Memory B cell (primary cell): ENCODE data around the gene CCL22.
"Not testable (repeated sequence)": the region's sequence is repeated elsewhere in the genome, so short reads cannot be mapped to it uniquely, and the experiment has no call there.

Source experiments
- ATAC-seq: fragments of 150-1000 bp; cut with Tn5 transposase; 2 replicates; pipeline ENCODE4 v1.10.0; 2021; ENCODE audit warnings: low read depth, mild to moderate bottlenecking, moderate library complexity
- DNase-seq, 2 donors: peaks; one replicate each; pipeline ENCODE4 v3.0.0; 2022; ENCODE audit warnings: low spot score in 2 of 2
- H3K27ac Mint-ChIP-seq: one replicate; pipeline ENCODE4 v1.8.0; 2022; ENCODE audit warnings: mild to moderate bottlenecking, moderate library complexity, mixed read lengths
- H3K27me3 Mint-ChIP-seq: one replicate; pipeline ENCODE4 v1.8.0; 2022; ENCODE audit warnings: mixed read lengths
- H3K36me3 Mint-ChIP-seq: one replicate; pipeline ENCODE4 v1.8.0; 2022; ENCODE audit warnings: mild to moderate bottlenecking, mixed read lengths
- H3K4me1 Mint-ChIP-seq: one replicate; pipeline ENCODE4 v1.8.0; 2022; ENCODE audit warnings: mixed read lengths
- H3K4me3 Mint-ChIP-seq: one replicate; pipeline ENCODE4 v1.8.0; 2022; ENCODE audit warnings: mild to moderate bottlenecking, moderate library complexity, mixed read lengths
- H3K9me3 Mint-ChIP-seq: one replicate; pipeline ENCODE4 v1.8.0; 2022; ENCODE audit warnings: mixed read lengths

Gene CCL22

DNA sequence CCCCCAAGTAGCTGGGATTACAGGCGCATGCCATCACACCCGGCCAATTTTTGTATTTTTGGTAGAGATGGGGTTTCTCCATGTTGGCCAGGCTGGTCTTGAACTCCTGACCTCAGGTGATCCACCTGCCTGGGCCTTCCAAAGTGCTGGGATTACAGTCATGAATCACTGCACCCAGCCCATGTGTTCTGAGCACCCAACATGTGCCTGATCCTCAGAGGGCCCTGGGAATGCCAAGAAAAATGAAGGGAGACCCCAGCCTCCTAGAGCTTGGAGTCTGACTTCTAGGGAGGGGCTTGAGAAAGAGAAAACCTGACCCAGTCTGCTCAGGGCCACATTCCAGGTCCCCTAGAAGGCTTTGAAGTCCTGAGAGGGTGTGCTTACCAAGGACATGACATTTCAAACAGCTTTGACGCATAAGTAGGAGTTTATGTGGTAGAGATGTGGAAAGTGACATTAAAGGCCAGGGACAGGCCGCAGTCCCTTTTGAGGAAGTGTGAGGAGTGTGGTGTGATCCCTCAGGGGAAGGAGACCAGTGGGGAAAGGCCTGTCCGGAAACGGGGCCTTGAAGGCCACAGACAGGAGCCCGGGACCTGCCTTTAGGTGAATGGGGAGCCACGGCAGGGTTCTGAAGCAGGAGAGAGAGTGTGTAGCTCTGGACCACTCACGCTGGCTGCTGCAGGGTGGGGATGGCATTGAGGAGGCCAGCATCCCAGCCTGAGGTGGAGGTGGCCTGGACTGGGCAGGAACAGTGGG lies 1.1 kb upstream of the CCL22 start:
- no peaks in the 10 kb centered on the region for H3K9me3 Mint-ChIP-seq
- no peaks in the 10 kb centered on the region for H3K36me3 Mint-ChIP-seq
- no peak for DNase-seq
- H3K27me3 Mint-ChIP-seq: no peaks in the 10 kb centered on the region
- peaks cover 18% of the 10 kb centered on the region for H3K4me1 Mint-ChIP-seq
- ATAC-seq: peak; percentile 38
- peak overlapping the region; percentile 54 for H3K27ac Mint-ChIP-seq
- peak overlapping the region; percentile 6 for H3K4me3 Mint-ChIP-seq

DNA sequence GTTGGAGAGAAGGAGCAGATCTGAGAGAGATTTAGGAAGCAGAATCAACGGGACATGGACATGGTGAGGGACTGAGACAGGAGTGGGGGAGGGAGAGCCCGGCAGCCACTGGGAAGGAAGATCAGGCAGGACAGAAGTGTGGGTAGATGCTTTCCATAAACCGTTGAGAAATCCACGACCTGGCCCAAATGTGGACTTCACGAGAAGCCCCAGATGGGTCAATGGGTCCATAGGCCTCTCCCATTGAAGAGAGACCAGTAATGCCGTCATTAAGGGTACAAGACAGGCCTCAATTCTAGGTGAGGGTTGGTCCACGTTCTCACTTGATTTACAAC lies 530 bp upstream of the CCL22 start:
- Mint-ChIP-seq H3K4me3 (peak overlapping the region; percentile 6), H3K9me3 (no peaks in the 10 kb centered on the region), H3K4me1 (peaks cover 18% of the 10 kb centered on the region), H3K27me3 (no peaks in the 10 kb centered on the region), H3K36me3 (no peaks in the 10 kb centered on the region), H3K27ac (peak overlapping the region; percentile 54)
- no peak for DNase-seq
- ATAC-seq: no peak

DNA sequence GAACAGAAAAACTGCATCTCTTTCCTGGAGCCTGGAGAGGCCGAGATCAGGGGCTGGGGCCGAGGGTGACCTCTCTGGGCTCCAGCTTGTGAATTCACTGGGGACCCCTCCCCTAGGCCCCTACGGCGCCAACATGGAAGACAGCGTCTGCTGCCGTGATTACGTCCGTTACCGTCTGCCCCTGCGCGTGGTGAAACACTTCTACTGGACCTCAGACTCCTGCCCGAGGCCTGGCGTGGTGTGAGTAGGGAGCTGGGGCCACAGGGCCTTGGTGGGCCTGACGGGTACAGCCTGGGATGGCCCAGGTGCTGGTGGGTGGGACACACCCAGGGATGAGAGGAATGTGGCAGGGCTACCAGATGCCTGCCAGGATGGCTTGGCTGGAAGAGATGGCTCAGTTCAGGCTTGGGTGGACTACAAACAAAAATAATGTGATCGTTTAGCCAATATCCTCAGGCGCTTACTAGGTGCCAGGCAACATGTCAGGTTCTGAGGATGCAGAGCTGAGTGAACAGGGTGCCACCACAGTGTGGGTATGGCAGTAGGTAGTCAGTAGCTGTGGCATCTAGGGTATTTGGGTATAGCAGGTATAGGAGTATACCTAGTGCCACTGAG lies 1.8 kb downstream of the CCL22 start:
- no peak overlapping the region for H3K27ac Mint-ChIP-seq
- ATAC-seq: no peak
- H3K27me3 Mint-ChIP-seq: no peaks in the 10 kb centered on the region
- H3K4me3 Mint-ChIP-seq: no peak overlapping the region
- peaks cover 16% of the 10 kb centered on the region for H3K4me1 Mint-ChIP-seq
- H3K36me3 Mint-ChIP-seq: no peaks in the 10 kb centered on the region
- H3K9me3 Mint-ChIP-seq: no peaks in the 10 kb centered on the region
- DNase-seq: no peak

DNA sequence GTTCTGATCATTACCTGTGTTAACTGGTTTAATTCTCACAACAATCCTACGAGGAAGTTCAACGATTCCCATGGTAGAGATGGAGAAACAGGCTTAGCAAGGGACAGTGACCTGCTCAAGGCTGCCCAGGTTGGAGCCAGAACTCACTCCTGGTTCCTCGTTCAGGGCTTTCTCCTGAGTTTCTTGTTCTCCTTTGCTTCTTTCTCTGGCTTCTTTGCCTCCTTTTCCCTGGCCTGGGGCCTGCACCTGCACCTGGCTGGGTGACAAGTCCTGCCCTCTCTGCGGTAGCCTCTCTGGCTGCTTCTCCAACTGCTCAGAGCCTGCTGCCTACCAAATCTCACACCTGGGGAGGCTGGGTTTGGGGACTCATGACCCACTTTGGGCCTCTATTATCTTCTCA lies 2.8 kb downstream of the CCL22 start:
- Mint-ChIP-seq H3K4me1 (peaks cover 16% of the 10 kb centered on the region), H3K27ac (no peak overlapping the region)

DNA sequence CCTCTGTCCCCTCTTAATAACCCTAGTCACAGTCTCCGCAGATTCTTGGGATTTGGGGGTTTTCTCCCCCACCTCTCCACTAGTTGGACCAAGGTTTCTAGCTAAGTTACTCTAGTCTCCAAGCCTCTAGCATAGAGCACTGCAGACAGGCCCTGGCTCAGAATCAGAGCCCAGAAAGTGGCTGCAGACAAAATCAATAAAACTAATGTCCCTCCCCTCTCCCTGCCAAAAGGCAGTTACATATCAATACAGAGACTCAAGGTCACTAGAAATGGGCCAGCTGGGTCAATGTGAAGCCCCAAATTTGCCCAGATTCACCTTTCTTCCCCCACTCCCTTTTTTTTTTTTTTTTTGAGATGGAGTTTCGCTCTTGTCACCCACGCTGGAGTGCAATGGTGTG lies 5.6 kb downstream of the CCL22 start:
- Mint-ChIP-seq H3K27me3 (peaks cover 5% of the 10 kb centered on the region), H3K27ac (no peak overlapping the region), H3K4me1 (peaks cover 8% of the 10 kb centered on the region), H3K4me3 (no peak overlapping the region), H3K9me3 (no peaks in the 10 kb centered on the region), H3K36me3 (no peaks in the 10 kb centered on the region)
- ATAC-seq (no peak), DNase-seq (no peak)

More for the DNA sequence above, 2.8 kb downstream of the CCL22 start:
- no peaks in the 10 kb centered on the region for H3K36me3 Mint-ChIP-seq
- ATAC-seq: no peak
- no peak for DNase-seq
- H3K9me3 Mint-ChIP-seq: no peaks in the 10 kb centered on the region
- H3K27me3 Mint-ChIP-seq: no peaks in the 10 kb centered on the region
- no peak overlapping the region for H3K4me3 Mint-ChIP-seq

DNA sequence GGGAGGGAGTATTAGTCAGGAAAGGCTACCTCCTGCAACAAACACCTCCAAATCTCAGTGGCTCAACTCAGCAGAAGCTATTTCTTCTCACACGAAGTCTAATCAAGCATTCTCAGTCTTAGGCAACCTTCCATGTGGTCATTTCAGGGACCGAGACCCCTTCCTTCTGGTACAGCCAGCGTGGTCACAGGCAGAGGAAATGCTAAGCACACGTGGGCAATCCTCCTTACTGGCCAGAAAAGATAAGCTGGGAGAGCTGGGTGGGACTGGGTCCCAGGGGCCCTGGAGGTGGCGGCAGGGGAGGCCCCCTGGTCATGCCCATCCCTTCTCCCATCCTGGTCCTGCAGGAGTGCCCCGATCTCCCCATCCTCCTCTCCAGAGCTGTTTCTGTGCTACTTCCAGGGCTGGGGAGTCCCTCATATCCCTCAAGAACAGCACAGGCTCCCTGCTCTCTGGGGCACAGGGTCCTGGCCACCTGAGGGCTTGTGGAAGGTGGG lies 8.0 kb downstream of the CCL22 start:
- no peaks in the 10 kb centered on the region for H3K9me3 Mint-ChIP-seq
- DNase-seq (no peak), ATAC-seq (no peak)
- peaks cover 5% of the 10 kb centered on the region for H3K4me1 Mint-ChIP-seq
- peaks cover 5% of the 10 kb centered on the region for H3K27me3 Mint-ChIP-seq
- no peak overlapping the region for H3K4me3 Mint-ChIP-seq
- H3K36me3 Mint-ChIP-seq: no peaks in the 10 kb centered on the region
- no peak overlapping the region for H3K27ac Mint-ChIP-seq

DNA sequence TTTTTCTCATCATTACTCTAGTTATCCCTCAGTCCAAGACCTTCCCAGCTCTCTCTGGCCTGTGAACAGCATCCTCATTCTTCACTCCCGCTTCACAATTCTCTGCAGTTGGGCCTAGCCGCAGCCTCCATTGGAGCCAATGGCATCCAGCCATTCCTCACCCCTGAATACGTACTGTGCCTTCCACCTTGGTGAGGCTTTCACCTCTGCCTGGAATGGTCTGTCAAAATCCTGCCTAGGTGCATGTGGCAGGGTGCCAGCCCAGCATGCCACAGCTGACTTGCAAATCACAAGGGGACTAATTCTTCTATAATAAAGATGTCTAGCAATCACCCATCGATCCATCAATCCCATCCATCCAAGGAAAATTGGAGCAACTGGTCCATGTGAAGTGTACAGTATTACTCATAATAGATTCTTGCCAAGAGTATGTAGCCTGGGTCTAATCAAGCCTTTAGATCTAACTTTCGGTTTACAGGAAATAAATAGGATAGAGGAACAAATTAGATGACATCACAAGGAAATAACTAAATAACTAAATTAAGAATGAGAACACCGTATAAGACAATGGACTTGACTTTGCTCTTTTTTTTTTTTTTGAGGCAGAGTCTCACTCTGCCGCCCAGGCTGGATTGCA lies 8.7 kb downstream of the CCL22 start:
- DNase-seq: no peak
- H3K27ac Mint-ChIP-seq: no peak overlapping the region

DNA sequence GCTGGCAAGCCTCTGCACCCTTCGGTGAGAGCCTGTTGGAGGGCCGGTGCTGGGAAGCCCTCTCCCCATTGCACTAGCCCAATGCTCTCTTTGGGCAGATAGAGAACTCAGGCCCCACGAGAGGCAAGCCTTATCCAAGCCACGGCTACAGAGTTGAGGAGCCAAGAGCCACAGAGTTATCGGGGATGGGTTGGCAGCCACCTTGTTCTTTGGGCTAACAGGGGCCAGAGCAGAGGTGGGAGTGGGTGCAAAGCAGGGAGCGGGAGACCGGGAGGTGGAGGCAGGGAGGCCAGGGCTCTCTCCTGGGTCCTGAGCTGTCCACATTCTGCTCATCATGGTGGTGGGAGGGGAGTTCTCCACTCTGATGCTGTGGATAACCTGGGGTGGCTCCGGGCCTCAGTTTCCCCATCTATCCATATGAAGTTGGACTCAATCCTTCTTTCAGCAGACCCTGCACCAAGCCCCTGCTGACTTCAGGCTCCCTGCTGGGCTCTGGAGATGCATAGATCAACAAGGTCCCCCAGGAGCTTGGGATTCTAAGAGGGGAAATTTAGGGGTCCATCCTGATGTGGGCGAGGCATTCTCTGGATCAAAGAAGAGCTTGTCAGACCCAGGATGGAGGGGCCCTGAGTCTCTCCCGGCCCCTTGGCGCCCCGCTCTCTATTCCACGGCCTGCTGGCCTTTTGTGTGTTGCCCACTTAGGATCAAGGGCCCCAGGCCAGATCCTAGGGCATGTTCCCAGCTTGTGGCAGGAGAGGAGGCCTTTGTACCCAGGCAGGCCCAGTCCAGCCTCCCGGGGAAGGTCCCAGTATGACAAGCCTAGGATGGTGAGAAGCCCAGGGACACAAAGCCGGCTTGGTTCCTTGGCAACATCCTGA lies 13.2 kb downstream of the CCL22 start:
- ATAC-seq: no peak
- Mint-ChIP-seq H3K27ac (no peak overlapping the region), H3K9me3 (no peaks in the 10 kb centered on the region), H3K27me3 (peaks cover 5% of the 10 kb centered on the region), H3K4me1 (peaks cover 10% of the 10 kb centered on the region), H3K4me3 (no peak overlapping the region), H3K36me3 (no peaks in the 10 kb centered on the region)
- DNase-seq: no peak

More for the DNA sequence above, 8.7 kb downstream of the CCL22 start:
- H3K4me1 Mint-ChIP-seq: peaks cover 5% of the 10 kb centered on the region
- no peaks in the 10 kb centered on the region for H3K36me3 Mint-ChIP-seq
- no peak overlapping the region for H3K4me3 Mint-ChIP-seq
- peaks cover 5% of the 10 kb centered on the region for H3K27me3 Mint-ChIP-seq
- no peaks in the 10 kb centered on the region for H3K9me3 Mint-ChIP-seq
- ATAC-seq: no peak

DNA sequence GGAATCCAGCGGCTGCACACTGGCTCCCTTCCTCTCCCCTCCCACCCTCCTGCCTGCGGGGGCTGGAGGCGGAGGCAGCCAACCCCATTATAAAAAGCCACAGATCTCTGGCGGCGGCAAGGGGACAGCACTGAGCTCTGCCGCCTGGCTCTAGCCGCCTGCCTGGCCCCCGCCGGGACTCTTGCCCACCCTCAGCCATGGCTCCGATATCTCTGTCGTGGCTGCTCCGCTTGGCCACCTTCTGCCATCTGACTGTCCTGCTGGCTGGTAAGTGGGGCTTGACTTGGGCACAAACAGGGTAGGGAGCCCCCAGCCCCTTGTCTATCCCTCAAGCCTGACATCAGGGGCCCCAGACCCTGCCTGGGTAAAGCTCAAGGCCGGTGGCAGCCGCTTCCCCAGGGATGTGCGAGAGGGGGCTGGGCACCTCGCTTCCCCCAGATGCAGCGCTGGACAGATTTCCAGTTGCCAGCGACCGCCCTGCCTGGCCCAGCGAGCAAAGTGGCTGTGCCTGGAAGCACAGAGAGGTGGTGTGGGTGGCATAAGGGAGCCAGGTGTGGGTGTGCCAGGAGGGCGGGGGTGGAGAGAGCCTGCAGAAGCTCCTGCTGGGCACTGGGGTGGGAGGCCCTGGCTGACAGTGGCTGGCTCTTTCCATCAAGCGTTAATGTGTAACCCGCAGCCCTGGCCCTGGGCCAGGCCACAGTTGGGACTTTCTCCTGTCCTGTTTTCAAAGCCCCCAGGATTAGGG lies 14.0 kb downstream of the CCL22 start, which contains the start of gene CX3CL1:
CX3CL1 (plus strand) TSS at position 119 of the 745 bp plus-strand sequence; CDS start at position 198, 79 bp downstream.
- H3K4me1 Mint-ChIP-seq: peaks cover 13% of the 10 kb centered on the region
- no peaks in the 10 kb centered on the region for H3K36me3 Mint-ChIP-seq
- no peaks in the 10 kb centered on the region for H3K9me3 Mint-ChIP-seq
- DNase-seq (no peak), ATAC-seq (no peak)
- H3K4me3 Mint-ChIP-seq: no peak within 1 kb of the TSS
- peaks cover 2% of the 10 kb centered on the region for H3K27me3 Mint-ChIP-seq
- H3K27ac Mint-ChIP-seq: no peak within 1 kb of the TSS

DNA sequence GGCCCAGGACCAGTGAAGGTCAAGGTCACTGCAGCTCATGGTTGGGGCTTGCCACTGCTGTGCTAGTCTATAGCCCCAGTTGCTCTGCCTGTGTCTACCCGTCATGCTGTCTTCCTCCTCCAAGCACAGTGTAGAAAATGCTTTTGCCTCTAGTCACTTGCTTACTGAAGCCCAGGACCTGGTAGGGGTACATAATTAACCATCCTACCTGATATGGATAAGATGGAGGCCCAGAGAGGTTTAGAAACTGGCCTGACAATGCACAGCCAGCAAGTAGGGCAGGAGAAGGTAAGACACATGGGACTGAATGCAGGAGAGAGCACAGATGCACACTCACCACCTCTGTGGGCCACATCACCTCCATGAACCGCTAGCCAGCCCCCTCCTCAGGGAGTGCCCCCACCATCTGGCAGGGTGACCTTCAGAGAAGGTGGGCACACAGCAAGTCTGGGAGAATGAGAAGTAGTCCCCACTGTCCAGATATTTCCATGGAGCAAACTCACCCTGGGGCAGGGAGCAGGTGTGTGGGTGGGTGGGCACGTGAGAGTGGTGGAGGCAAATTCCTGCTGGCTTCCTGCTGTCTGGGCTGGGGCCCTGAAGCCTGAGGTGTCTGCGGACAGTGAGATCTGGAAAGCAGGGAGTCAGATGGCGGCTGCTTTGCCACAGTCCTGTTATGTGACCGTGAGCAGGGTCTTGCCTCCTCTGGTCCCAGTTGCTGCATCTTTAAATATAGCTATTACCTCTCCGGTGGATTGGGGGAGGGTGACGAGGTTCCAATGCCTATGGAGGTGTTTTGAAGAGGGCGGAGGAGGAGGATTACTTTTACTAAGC lies 14.7 kb downstream of the CCL22 start:
- DNase-seq (no peak), ATAC-seq (no peak)
- Mint-ChIP-seq H3K36me3 (no peaks in the 10 kb centered on the region), H3K9me3 (no peaks in the 10 kb centered on the region), H3K27me3 (no peaks in the 10 kb centered on the region), H3K4me3 (no peak overlapping the region), H3K4me1 (peaks cover 18% of the 10 kb centered on the region), H3K27ac (no peak overlapping the region)

DNA sequence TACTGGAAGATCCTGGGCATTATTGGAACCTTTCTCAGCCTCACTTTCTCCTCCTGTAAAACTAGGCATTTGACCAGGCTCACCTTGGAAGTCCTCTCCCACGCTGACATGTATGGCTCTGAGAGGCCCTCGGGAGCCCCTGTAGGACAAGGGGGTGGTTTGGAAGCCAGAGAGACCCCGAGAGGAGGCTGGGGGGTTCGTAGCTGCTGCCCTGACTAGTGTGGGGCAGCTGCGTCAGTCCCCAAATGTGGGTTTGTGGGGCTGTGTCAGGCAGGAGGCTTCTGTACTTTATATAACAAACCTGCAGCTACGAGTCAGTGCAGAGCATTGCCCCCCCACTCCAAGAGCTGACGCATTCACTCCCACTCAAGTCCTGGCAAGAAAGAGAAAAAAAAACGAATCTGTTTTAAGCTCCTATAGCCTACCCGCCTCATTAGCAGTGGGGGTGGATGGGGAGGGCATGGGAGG lies 15.5 kb downstream of the CCL22 start:
- Mint-ChIP-seq H3K4me1 (peaks cover 18% of the 10 kb centered on the region), H3K9me3 (no peaks in the 10 kb centered on the region), H3K4me3 (no peak overlapping the region), H3K36me3 (no peaks in the 10 kb centered on the region), H3K27me3 (no peaks in the 10 kb centered on the region), H3K27ac (no peak overlapping the region)
- DNase-seq (no peak), ATAC-seq (no peak)

DNA sequence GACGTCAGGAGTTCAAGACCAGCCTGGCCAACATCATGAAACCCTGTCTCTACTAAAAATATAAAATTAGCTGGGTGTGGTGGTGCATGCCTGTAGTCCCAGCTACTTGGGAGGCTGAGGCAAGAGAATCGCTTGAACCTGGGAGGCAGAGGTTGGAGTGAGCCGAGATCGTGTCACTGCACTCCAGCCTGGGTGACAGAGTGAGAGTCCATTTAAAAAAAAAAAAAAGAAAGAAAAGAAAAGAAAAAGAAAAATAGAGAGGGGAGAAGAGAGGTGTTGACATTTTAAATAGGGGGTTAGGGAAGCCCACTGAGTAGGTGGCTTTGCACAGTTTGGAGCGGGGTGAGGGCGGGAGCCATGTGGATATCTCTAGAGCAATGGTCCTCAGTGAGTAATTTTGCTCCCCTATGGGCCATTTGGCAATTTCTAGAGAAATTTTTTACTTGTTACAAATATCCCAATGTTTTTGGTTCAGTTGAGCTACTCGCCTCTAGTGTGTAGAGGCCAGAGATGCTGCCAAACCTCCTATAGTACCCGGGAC lies 16.4 kb downstream of the CCL22 start:
- not testable (repeated sequence) for H3K36me3 Mint-ChIP-seq, ATAC-seq, H3K4me3 Mint-ChIP-seq, H3K27me3 Mint-ChIP-seq, DNase-seq, H3K9me3 Mint-ChIP-seq, H3K27ac Mint-ChIP-seq
- peaks cover 18% of the 10 kb centered on the region for H3K4me1 Mint-ChIP-seq
